ENCODE data around the gene CLEC10A. TPM values are rescaled to one million over a fixed set of nuclear protein-coding genes. Genes with fewer than 3 reads are reported as not detected.
"Not testable (repeated sequence)": the region's sequence is repeated elsewhere in the genome, so short reads cannot be mapped to it uniquely, and the experiment has no call there.

CLEC10A gene
- polyA plus RNA-seq, 3 donors from 2014 or later = 0.72 to 13.5 (median 11.7) TPM

GRCh38 chr17:7077911-7078546 lies 2.0 kb downstream of the CLEC10A start:
- peak overlapping the region in 1 of 6 donors; percentile 34 for H3K27ac Mint-ChIP-seq
- peaks cover 32 to 40% of the 10 kb centered on the region in 2 donors for H3K4me1 Mint-ChIP-seq
- no peaks in the 10 kb centered on the region for H3K36me3 Mint-ChIP-seq
- peaks cover 0 to 6% (median 1%) of the 10 kb centered on the region in 3 donors for H3K27me3 Mint-ChIP-seq (ENCODE audit: low read depth in 3 of 3)
- no peak for DNase-seq
- no peaks in the 10 kb centered on the region for H3K9me3 Mint-ChIP-seq
- no peak overlapping the region for H3K4me3 Mint-ChIP-seq

- H3K9me3 Mint-ChIP-seq = no peaks in the 10 kb centered on the region
- H3K4me1 Mint-ChIP-seq = peaks cover 5 to 12% of the 10 kb centered on the region in 2 donors
- DNase-seq = no peak
Observed at GRCh38 chr17:7074931-7075330, 5.1 kb downstream of the CLEC10A start.

GRCh38 chr17:7072406-7072805 lies 7.6 kb downstream of the CLEC10A start:
- H3K4me3 Mint-ChIP-seq = no peak overlapping the region
- H3K9me3 Mint-ChIP-seq = peaks cover 4 to 18% (median 10%) of the 10 kb centered on the region in 6 donors
- no peak for DNase-seq
- peaks cover 4 to 12% (median 11%) of the 10 kb centered on the region in 3 donors for H3K36me3 Mint-ChIP-seq
- peaks cover 0 to 3% (median 0%) of the 10 kb centered on the region in 3 donors for H3K27me3 Mint-ChIP-seq (ENCODE audit: low read depth in 3 of 3)
- peak overlapping the region in 1 of 6 donors; percentile 37 for H3K27ac Mint-ChIP-seq
- H3K4me1 Mint-ChIP-seq = peaks cover 0 to 5% of the 10 kb centered on the region in 2 donors

More at GRCh38 chr17:7074931-7075330, 5.1 kb downstream of the CLEC10A start:
- no peaks in the 10 kb centered on the region for H3K36me3 Mint-ChIP-seq
- H3K27ac Mint-ChIP-seq = no peak overlapping the region
- H3K4me3 Mint-ChIP-seq = no peak overlapping the region
- no peaks in the 10 kb centered on the region for H3K27me3 Mint-ChIP-seq (ENCODE audit: low read depth in 3 of 3)

GRCh38 chr17:7070712-7071111 lies 9.3 kb downstream of the CLEC10A start:
- no peak for DNase-seq
- Mint-ChIP-seq H3K36me3 (peaks cover 4 to 12% (median 11%) of the 10 kb centered on the region in 3 donors), H3K9me3 (peaks cover 6 to 18% (median 10%) of the 10 kb centered on the region in 6 donors), H3K27me3 (ENCODE audit: low read depth in 3 of 3) (peaks cover 0 to 4% (median 3%) of the 10 kb centered on the region in 3 donors), H3K4me1 (peaks cover 0 to 5% of the 10 kb centered on the region in 2 donors), H3K4me3 (no peak overlapping the region), H3K27ac (no peak overlapping the region)

GRCh38 chr17:7068268-7068667 lies 11.8 kb downstream of the CLEC10A start:
- H3K36me3 Mint-ChIP-seq = peaks cover 4 to 14% (median 11%) of the 10 kb centered on the region in 3 donors
- H3K27ac Mint-ChIP-seq = no peak overlapping the region
- DNase-seq = no peak
- peaks cover 6 to 18% (median 10%) of the 10 kb centered on the region in 6 donors for H3K9me3 Mint-ChIP-seq
- H3K4me3 Mint-ChIP-seq = no peak overlapping the region
- H3K27me3 Mint-ChIP-seq (ENCODE audit: low read depth in 3 of 3) = peaks cover 1 to 8% (median 5%) of the 10 kb centered on the region in 3 donors
- H3K4me1 Mint-ChIP-seq = peaks cover 0 to 5% of the 10 kb centered on the region in 2 donors

- H3K4me1 Mint-ChIP-seq = no peaks in the 10 kb centered on the region
Observed at GRCh38 chr17:7067198-7067597, 12.9 kb downstream of the CLEC10A start.

GRCh38 chr17:7064261-7064660 lies 15.8 kb downstream of the CLEC10A start:
- Mint-ChIP-seq H3K36me3 (peaks cover 4 to 14% (median 11%) of the 10 kb centered on the region in 3 donors), H3K27me3 (ENCODE audit: low read depth in 3 of 3) (peaks cover 6 to 9% (median 8%) of the 10 kb centered on the region in 3 donors), H3K4me1 (no peaks in the 10 kb centered on the region), H3K27ac (peak overlapping the region in 1 of 6 donors; percentile 36), H3K4me3 (no peak overlapping the region), H3K9me3 (peaks cover 6 to 16% (median 10%) of the 10 kb centered on the region in 6 donors)
- no peak for DNase-seq

More at GRCh38 chr17:7067198-7067597, 12.9 kb downstream of the CLEC10A start:
- peaks cover 4 to 14% (median 11%) of the 10 kb centered on the region in 3 donors for H3K36me3 Mint-ChIP-seq
- no peak overlapping the region for H3K4me3 Mint-ChIP-seq
- H3K9me3 Mint-ChIP-seq = peaks cover 6 to 18% (median 10%) of the 10 kb centered on the region in 6 donors
- DNase-seq = no peak
- H3K27me3 Mint-ChIP-seq (ENCODE audit: low read depth in 3 of 3) = peaks cover 4 to 9% (median 8%) of the 10 kb centered on the region in 3 donors
- H3K27ac Mint-ChIP-seq = peak overlapping the region in 1 of 6 donors; percentile 10

- peaks cover 5 to 11% (median 6%) of the 10 kb centered on the region in 3 donors for H3K27me3 Mint-ChIP-seq (ENCODE audit: low read depth in 3 of 3)
- no peak for DNase-seq
- H3K4me1 Mint-ChIP-seq = no peaks in the 10 kb centered on the region
- H3K36me3 Mint-ChIP-seq = peaks cover 4 to 8% (median 6%) of the 10 kb centered on the region in 3 donors
- peaks cover 4 to 9% (median 6%) of the 10 kb centered on the region in 6 donors for H3K9me3 Mint-ChIP-seq
- peak overlapping the region in 2 of 6 donors; percentile 36 to 40 for H3K27ac Mint-ChIP-seq
- no peak overlapping the region for H3K4me3 Mint-ChIP-seq
Observed at GRCh38 chr17:7063518-7064094, 16.4 kb downstream of the CLEC10A start.

GRCh38 chr17:7060165-7060891 lies 19.7 kb downstream of the CLEC10A start:
- H3K36me3 Mint-ChIP-seq = peaks cover 0 to 3% (median 0%) of the 10 kb centered on the region in 3 donors
- no peaks in the 10 kb centered on the region for H3K9me3 Mint-ChIP-seq
- no peak for DNase-seq
- H3K27ac Mint-ChIP-seq = no peak overlapping the region
- no peaks in the 10 kb centered on the region for H3K4me1 Mint-ChIP-seq
- H3K27me3 Mint-ChIP-seq (ENCODE audit: low read depth in 3 of 3) = peaks cover 3 to 13% (median 5%) of the 10 kb centered on the region in 3 donors
- H3K4me3 Mint-ChIP-seq = no peak overlapping the region

- DNase-seq = no peak
- no peaks in the 10 kb centered on the region for H3K4me1 Mint-ChIP-seq
- H3K4me3 Mint-ChIP-seq = no peak overlapping the region
- peaks cover 1 to 12% (median 6%) of the 10 kb centered on the region in 3 donors for H3K27me3 Mint-ChIP-seq (ENCODE audit: low read depth in 3 of 3)
- no peaks in the 10 kb centered on the region for H3K9me3 Mint-ChIP-seq
- H3K27ac Mint-ChIP-seq = no peak overlapping the region
- peaks cover 0 to 3% (median 0%) of the 10 kb centered on the region in 3 donors for H3K36me3 Mint-ChIP-seq
Observed at GRCh38 chr17:7058831-7059447, 21.1 kb downstream of the CLEC10A start.

GRCh38 chr17:7056386-7056785 lies 23.7 kb downstream of the CLEC10A start:
- H3K36me3 Mint-ChIP-seq = no peaks in the 10 kb centered on the region
- H3K9me3 Mint-ChIP-seq = no peaks in the 10 kb centered on the region
- no peak overlapping the region for H3K4me3 Mint-ChIP-seq
- no peak overlapping the region for H3K27ac Mint-ChIP-seq
- peaks cover 0 to 2% of the 10 kb centered on the region in 2 donors for H3K4me1 Mint-ChIP-seq
- no peak for DNase-seq
- peaks cover 0 to 6% (median 1%) of the 10 kb centered on the region in 3 donors for H3K27me3 Mint-ChIP-seq (ENCODE audit: low read depth in 3 of 3)

- not testable (repeated sequence) for H3K27ac Mint-ChIP-seq; H3K9me3 Mint-ChIP-seq; H3K36me3 Mint-ChIP-seq; H3K4me3 Mint-ChIP-seq; H3K27me3 Mint-ChIP-seq (ENCODE audit: low read depth in 3 of 3); DNase-seq
- peaks cover 19 to 21% of the 10 kb centered on the region in 2 donors for H3K4me1 Mint-ChIP-seq
Observed at GRCh38 chr17:7050583-7050982, 29.5 kb downstream of the CLEC10A start.

- peak overlapping the region in 1 of 6 donors; percentile 40 for H3K27ac Mint-ChIP-seq
Observed at GRCh38 chr17:7048968-7049367, 31.1 kb downstream of the CLEC10A start.

More at GRCh38 chr17:7048968-7049367, 31.1 kb downstream of the CLEC10A start:
- no peaks in the 10 kb centered on the region for H3K9me3 Mint-ChIP-seq
- no peaks in the 10 kb centered on the region for H3K36me3 Mint-ChIP-seq
- DNase-seq = no peak
- H3K4me1 Mint-ChIP-seq = peaks cover 19 to 21% of the 10 kb centered on the region in 2 donors
- H3K4me3 Mint-ChIP-seq = no peak overlapping the region
- H3K27me3 Mint-ChIP-seq (ENCODE audit: low read depth in 3 of 3) = peaks cover under 1 to 8% (median 4%) of the 10 kb centered on the region in 3 donors
